Lung (tissue), 12 donors: Measurements from ENCODE around the gene RARG. TPM values are rescaled to one million over a fixed set of nuclear protein-coding genes. Genes with fewer than 3 reads are reported as not detected.

Experiments
- ATAC-seq: fragments of 200-7000 bp; cut with Tn5 transposase; one replicate; pipeline ENCODE4 v1.9.1; 2020; ENCODE audit warnings: moderate number of reproducible peaks; ENCODE audit not compliant: insufficient read depth, low FRiP score
- DNase-seq, 3 donors: peaks; one replicate each; pipeline ENCODE4 v3.0.0-alpha.2; 2013 to 2017
- H3K27ac ChIP-seq, 2 donors: one replicate each; pipeline ENCODE4 v1.5.1; 2013; ENCODE audit warnings: mild to moderate bottlenecking in 2 of 2, moderate library complexity in 2 of 2, control low read depth in 1 of 2, inconsistent platforms in 1 of 2, low read depth in 1 of 2, low read length in 1 of 2
- H3K27me3 ChIP-seq, 3 donors: one replicate each; pipeline ENCODE4 v1.5.1; 2013; ENCODE audit warnings: low read length in 2 of 3; ENCODE audit not compliant: control insufficient read depth in 3 of 3, insufficient read depth in 3 of 3
- H3K36me3 ChIP-seq, 4 donors: one replicate each; pipeline ENCODE4 v1.5.1; 2013; ENCODE audit warnings: low read length in 4 of 4, mild to moderate bottlenecking in 1 of 4, moderate library complexity in 1 of 4; ENCODE audit not compliant: control insufficient read depth in 4 of 4, insufficient read depth in 4 of 4
- H3K4me1 ChIP-seq, 5 donors: one replicate each; pipeline ENCODE4 v1.5.1; 2013; ENCODE audit warnings: low read length in 5 of 5, mild to moderate bottlenecking in 2 of 5, moderate library complexity in 1 of 5; ENCODE audit not compliant: control insufficient read depth in 5 of 5, insufficient read depth in 5 of 5
- H3K4me3 ChIP-seq: one replicate; pipeline ENCODE4 v1.5.1; 2013; ENCODE audit warnings: mild to moderate bottlenecking, control low read depth, moderate library complexity
- H3K9ac ChIP-seq, 2 donors: one replicate each; pipeline ENCODE4 v1.5.1; 2013; ENCODE audit warnings: low read length in 2 of 2, control low read depth in 1 of 2; ENCODE audit not compliant: insufficient read depth in 1 of 2
- H3K9me3 ChIP-seq, 4 donors: one replicate each; pipeline ENCODE4 v1.5.1; 2013; ENCODE audit warnings: low read length in 3 of 4, mild to moderate bottlenecking in 1 of 4, moderate library complexity in 1 of 4; ENCODE audit not compliant: control insufficient read depth in 4 of 4, insufficient read depth in 3 of 4
- CTCF ChIP-seq: IDR thresholded peaks from 2 replicates; pipeline ENCODE4 v1.5.1; 2012; ENCODE audit warnings: mild to moderate bottlenecking; ENCODE audit errors: control extremely low read depth, extremely low read depth
- WGBS, 2 donors: extraction: QIAGEN DNeasy Blood & Tissue Kit; methylation state at CpG; one replicate each; pipeline ENCODE4 v1.1.7; 2013; 5-methylcytosine and 5-hydroxymethylcytosine counted together
- polyA plus RNA-seq, 2 donors: library from polyadenylated mRNA; stranded (reverse); fragments of 200-250 nt; gene quantifications; one replicate each; pipeline ENCODE4 v1.2.1, GENCODE V29; 2013
- total RNA-seq, 2 donors: library from RNA; depleted of rRNA in 1 of 2; stranded (reverse); fragments of >200 nt in 1 of 2; gene quantifications; one replicate each; pipeline ENCODE4 v1.2.1, GENCODE V29; 2014 to 2021
- donor health status: control.
- donor health status: control.
- donor health status: Bipolar disorder and iron deficiency.
- donor health status: healthy.
- donor health status: DM: yes; HTN: yes; CAD: no.

Gene RARG
- total and polyA plus RNA-seq, 4 donors = 12.0 to 29.7 (median 21.0) TPM

- ATAC-seq (no peak), DNase-seq (no peak)
- 91 to 93% methylated on average over 9 of the region's 9 CpGs for WGBS, 2 donors
- Histone ChIP-seq H3K4me3 (no peak overlapping the region), H3K36me3 (peaks cover 2 to 17% (median 5%) of the 10 kb centered on the region in 4 donors), H3K9me3 (no peaks in the 10 kb centered on the region), H3K4me1 (peaks cover 0 to 9% (median 0%) of the 10 kb centered on the region in 5 donors), H3K9ac (no peak overlapping the region), H3K27ac (no peak overlapping the region), H3K27me3 (no peaks in the 10 kb centered on the region)
- TF ChIP-seq CTCF = no peak
These were observed 39.0 kb downstream of the RARG start for GRCh38 chr12:53193040-53193439.

GRCh38 chr12:53192531-53193021 is 39.4 kb downstream of the RARG start:
- no peak overlapping the region for H3K4me3 ChIP-seq
- H3K4me1 ChIP-seq = peaks cover 0 to 6% (median 0%) of the 10 kb centered on the region in 5 donors
- no peaks in the 10 kb centered on the region for H3K27me3 ChIP-seq
- H3K9me3 ChIP-seq = no peaks in the 10 kb centered on the region
- no peak overlapping the region for H3K27ac ChIP-seq
- no peak for ATAC-seq
- WGBS, 2 donors = 92 to 97% methylated on average over 14 of the region's 14 CpGs
- no peak for TF ChIP-seq CTCF
- H3K9ac ChIP-seq = no peak overlapping the region
- DNase-seq = no peak
- peaks cover 4 to 22% (median 8%) of the 10 kb centered on the region in 4 donors for H3K36me3 ChIP-seq

GRCh38 chr12:53191885-53192530 is 40.0 kb downstream of the RARG start:
- Histone ChIP-seq H3K9me3 (no peaks in the 10 kb centered on the region), H3K4me1 (peaks cover 0 to 3% (median 0%) of the 10 kb centered on the region in 5 donors), H3K36me3 (peaks cover 4 to 27% (median 13%) of the 10 kb centered on the region in 4 donors), H3K9ac (no peak overlapping the region), H3K4me3 (no peak overlapping the region), H3K27me3 (no peaks in the 10 kb centered on the region), H3K27ac (no peak overlapping the region)
- DNase-seq = no peak
- 89 to 92% methylated on average over 14 of the region's 14 CpGs for WGBS, 2 donors
- ATAC-seq = no peak
- TF ChIP-seq CTCF = no peak
